Measurements from ENCODE around the gene OSBPL10.

The OSBPL10 gene

GRCh38 chr3:31962801-31963205 is 18.3 kb downstream of the OSBPL10 start:
- no peak overlapping the region for H3K9ac ChIP-seq
- H2AFZ ChIP-seq, result no peak overlapping the region
- no peaks in the 10 kb centered on the region for H3K9me3 ChIP-seq (ENCODE audit: control insufficient read depth, low read length)
- H3K79me2 ChIP-seq, result no peaks in the 10 kb centered on the region
- H3K4me1 ChIP-seq, result no peaks in the 10 kb centered on the region
- H3K36me3 ChIP-seq (ENCODE audit: control insufficient read depth, insufficient read depth, low read length), result no peaks in the 10 kb centered on the region
- no peak overlapping the region for H3K27ac ChIP-seq
- no peak for TF ChIP-seq CTCF (IDR thresholded peaks at IDR 0.05)
- H3K4me2 ChIP-seq (ENCODE audit: low read length), result no peak overlapping the region
- no peaks in the 10 kb centered on the region for H3K27me3 ChIP-seq (ENCODE audit: control insufficient read depth, insufficient read depth, low read length)
- H3K4me3 ChIP-seq (ENCODE audit: low read depth, low read length), result no peak overlapping the region

- Histone ChIP-seq H3K36me3 (ENCODE audit: control insufficient read depth, insufficient read depth, low read length) (no peaks in the 10 kb centered on the region), H3K27ac (no peak overlapping the region), H3K9me3 (ENCODE audit: control insufficient read depth, low read length) (no peaks in the 10 kb centered on the region), H3K79me2 (no peaks in the 10 kb centered on the region), H3K9ac (no peak overlapping the region), H3K4me3 (ENCODE audit: low read depth, low read length) (no peak overlapping the region), H3K27me3 (ENCODE audit: control insufficient read depth, insufficient read depth, low read length) (no peaks in the 10 kb centered on the region), H3K4me1 (no peaks in the 10 kb centered on the region), H2AFZ (no peak overlapping the region), H3K4me2 (ENCODE audit: low read length) (no peak overlapping the region)
- TF ChIP-seq CTCF (IDR thresholded peaks at IDR 0.05), result no peak
Observed at GRCh38 chr3:31960793-31961431, 20.1 kb downstream of the OSBPL10 start.

- no peaks in the 10 kb centered on the region for H3K36me3 ChIP-seq (ENCODE audit: control insufficient read depth, insufficient read depth, low read length)
- H2AFZ ChIP-seq, result no peak overlapping the region
- H3K79me2 ChIP-seq, result no peaks in the 10 kb centered on the region
- no peak overlapping the region for H3K9ac ChIP-seq
- H3K27ac ChIP-seq, result peak overlapping the region; percentile 52
- H3K4me3 ChIP-seq (ENCODE audit: low read depth, low read length), result peak overlapping the region; percentile 13
- no peaks in the 10 kb centered on the region for H3K4me1 ChIP-seq
- no peaks in the 10 kb centered on the region for H3K27me3 ChIP-seq (ENCODE audit: control insufficient read depth, insufficient read depth, low read length)
- no peak for TF ChIP-seq CTCF (IDR thresholded peaks at IDR 0.05)
- peak overlapping the region; percentile 31 for H3K4me2 ChIP-seq (ENCODE audit: low read length)
- no peaks in the 10 kb centered on the region for H3K9me3 ChIP-seq (ENCODE audit: control insufficient read depth, low read length)
Observed at GRCh38 chr3:31959951-31960792, 20.9 kb downstream of the OSBPL10 start.

GRCh38 chr3:31959251-31959650 is 21.8 kb downstream of the OSBPL10 start:
- no peak overlapping the region for H2AFZ ChIP-seq
- H3K36me3 ChIP-seq (ENCODE audit: control insufficient read depth, insufficient read depth, low read length), result no peaks in the 10 kb centered on the region
- peak overlapping the region; percentile 52 for H3K27ac ChIP-seq
- TF ChIP-seq CTCF (IDR thresholded peaks at IDR 0.05), result no peak
- H3K4me3 ChIP-seq (ENCODE audit: low read depth, low read length), result peak overlapping the region; percentile 13
- no peaks in the 10 kb centered on the region for H3K27me3 ChIP-seq (ENCODE audit: control insufficient read depth, insufficient read depth, low read length)
- no peaks in the 10 kb centered on the region for H3K4me1 ChIP-seq
- H3K9me3 ChIP-seq (ENCODE audit: control insufficient read depth, low read length), result no peaks in the 10 kb centered on the region
- peak overlapping the region; percentile 31 for H3K4me2 ChIP-seq (ENCODE audit: low read length)
- no peaks in the 10 kb centered on the region for H3K79me2 ChIP-seq
- no peak overlapping the region for H3K9ac ChIP-seq

Data from parathyroid adenoma (tissue), 2 donors.